ENCODE data around the gene OMP. TPM values are rescaled to one million over a fixed set of nuclear protein-coding genes. Genes with fewer than 3 reads are reported as not detected.
A peak's percentile ranks its signal among the peaks of the same experiment; 100 is the strongest.
"Not testable (repeated sequence)": the region's sequence is repeated elsewhere in the genome, so short reads cannot be mapped to it uniquely, and the experiment has no call there.

Gene OMP
- total RNA-seq, 1 experiment from 2014 or later = not detected

DNA sequence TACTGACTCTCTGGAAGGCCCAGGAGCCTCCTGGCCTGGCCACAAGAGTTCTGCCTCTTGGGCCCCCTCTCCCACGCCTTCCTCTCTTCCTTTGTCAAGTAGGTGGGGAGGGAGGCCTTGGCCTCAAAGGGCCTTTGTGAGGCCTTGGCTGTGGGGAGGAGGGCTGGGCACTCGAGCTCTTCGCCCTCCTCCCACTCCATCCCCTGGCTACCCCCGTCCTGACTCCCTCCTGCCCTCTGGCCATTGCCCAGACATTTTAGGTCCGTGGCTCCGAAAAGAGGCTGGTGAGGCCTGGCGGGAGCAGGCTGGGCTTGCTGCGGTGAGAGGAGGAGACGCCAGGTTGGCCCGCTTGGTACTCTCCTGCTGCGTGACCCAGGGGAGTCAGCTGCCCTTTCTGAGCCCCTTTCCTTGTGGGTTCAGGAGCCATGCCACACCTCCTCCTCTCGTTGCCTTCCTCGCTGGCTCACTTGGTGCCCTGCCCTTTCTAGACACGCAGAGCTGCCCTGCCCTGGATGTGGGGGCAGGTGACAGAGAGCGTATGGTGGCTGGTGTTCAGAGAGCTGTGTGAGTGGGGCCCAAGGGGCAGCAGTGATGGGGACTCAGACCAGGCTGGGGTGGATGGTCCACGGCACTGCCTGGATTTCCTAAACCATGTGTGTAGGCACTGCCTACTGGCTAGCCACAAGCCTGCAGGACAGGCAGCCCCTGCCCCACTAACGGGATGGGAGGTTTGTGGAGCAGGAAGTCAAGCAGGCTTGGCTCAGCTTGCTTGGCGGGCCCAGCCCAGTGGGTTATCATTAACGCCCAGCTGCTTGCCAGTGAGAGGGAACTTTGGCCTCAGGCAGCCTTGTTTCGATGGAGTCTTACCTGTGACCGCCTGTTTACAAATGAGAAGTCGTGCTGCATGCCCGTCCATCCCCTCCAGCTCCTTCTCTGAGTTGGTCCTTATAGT is 15.8 kb upstream of the OMP start:
- no peak for DNase-seq (ENCODE audit: low spot score)

DNA sequence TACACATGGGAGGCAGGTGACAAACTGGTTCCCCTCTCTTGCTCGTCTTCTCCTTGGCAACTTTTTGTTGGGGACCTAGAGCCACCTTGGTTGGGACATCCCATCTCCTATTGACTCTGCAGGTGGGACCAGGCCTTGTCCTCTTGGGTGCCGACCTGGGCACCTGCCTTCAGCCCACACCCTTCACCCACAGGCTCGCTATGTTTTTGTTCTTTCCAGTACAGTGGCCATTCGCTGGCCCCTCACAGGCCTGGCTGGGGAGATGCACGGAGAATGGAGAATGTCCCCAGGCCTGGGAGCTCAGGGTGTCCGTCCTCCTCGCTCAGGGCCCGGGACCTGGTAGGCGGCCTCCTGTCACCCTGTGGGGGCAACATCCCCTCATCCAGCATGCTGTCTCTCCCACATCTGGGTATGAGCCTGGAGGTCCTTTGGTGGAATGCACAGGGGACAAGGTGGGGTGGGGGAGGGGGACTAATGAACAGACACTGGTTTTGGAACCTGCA is 14.9 kb upstream of the OMP start:
- no peak for DNase-seq (ENCODE audit: low spot score)

- DNase-seq (ENCODE audit: low spot score) = no peak
Observed at GRCh38 chr11:77088236-77089003, 14.2 kb upstream of the OMP start.

- no peak for DNase-seq (ENCODE audit: low spot score)
Observed at GRCh38 chr11:77089004-77089545, 13.6 kb upstream of the OMP start.

- no peak for DNase-seq (ENCODE audit: low spot score)
Observed at GRCh38 chr11:77090046-77090372, 12.6 kb upstream of the OMP start.

DNA sequence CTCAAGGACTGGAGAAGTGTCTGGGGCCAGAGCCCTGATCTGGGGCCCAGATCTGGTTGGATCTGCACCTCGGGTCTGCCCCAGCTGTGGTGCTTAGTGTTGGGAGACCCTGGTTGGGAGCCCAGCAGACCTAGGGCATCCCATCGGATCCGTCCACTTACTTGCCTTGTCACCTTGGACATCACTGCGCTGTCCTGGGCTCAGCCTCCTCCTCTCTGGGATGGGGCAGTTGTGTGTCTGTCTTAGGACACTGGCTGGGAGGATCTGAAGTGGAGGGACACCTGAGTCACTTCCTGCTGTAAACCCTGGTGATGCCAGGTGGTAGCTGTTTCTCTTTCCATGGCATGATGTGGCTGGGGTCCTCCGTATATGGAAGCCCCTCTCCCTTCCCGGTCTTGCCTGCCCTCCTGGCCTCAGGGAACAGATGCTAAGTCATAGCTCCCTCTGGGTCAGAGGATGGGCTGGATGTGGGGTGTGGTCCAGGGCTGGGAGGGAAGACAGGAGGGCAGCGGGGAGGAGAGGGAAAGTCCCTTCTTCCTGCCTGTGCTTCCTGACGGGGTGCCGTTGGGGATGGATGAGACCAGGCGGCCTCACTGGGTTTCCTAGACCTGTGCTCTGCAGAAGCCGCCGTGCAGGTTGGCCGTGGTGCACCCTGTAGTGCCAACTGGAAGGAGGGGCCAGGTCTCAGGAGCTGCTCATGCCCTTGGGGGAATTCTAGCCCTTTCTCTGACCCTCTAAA is 12.1 kb upstream of the OMP start:
- DNase-seq (ENCODE audit: low spot score) = peak; percentile 56

DNA sequence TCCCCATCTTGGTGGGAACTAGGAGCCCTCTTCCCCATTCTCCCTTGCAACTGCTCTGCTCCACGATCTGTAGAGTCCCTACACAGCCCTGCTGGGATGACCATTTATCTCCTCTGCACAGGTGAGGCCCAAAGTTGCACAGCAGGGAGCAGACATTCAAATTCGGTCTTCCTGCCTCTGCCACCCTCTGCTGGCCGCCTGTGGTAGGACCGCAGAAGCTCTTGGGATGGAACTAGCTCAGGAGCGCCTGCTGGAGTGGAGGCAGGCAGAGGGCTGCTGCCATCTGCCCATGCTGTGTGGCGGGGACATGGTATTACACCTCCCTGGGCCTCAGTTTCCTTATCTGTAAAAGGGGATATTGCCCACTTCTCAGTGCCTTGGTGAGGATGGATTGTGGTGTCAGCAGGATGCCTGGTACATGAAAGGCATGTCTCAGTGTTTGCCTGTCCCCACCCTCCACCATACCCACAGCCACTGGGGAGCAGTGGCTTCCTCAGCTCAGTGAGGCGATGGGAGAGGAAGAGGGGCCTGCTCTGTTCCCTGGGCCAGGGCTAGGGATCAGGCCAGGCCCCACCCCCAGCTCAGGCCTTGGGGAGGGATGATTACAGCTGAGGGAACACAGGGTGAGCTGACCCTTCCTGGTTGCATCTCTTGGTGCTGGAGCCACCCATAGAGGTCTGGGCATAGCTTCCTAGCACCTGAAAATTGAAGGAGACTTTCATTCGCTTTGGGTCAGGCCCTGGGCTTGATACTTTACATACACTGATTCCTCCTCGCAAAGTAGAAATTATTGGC is 11.3 kb upstream of the OMP start:
- DNase-seq (ENCODE audit: low spot score) = peak; percentile 77

GRCh38 chr11:77092382-77092781 is 10.3 kb upstream of the OMP start:
- DNase-seq (ENCODE audit: low spot score) = no peak

GRCh38 chr11:77093056-77093891 is 9.4 kb upstream of the OMP start:
- DNase-seq (ENCODE audit: low spot score) = no peak

GRCh38 chr11:77093987-77094840 is 8.4 kb upstream of the OMP start:
- DNase-seq (ENCODE audit: low spot score) = no peak

DNA sequence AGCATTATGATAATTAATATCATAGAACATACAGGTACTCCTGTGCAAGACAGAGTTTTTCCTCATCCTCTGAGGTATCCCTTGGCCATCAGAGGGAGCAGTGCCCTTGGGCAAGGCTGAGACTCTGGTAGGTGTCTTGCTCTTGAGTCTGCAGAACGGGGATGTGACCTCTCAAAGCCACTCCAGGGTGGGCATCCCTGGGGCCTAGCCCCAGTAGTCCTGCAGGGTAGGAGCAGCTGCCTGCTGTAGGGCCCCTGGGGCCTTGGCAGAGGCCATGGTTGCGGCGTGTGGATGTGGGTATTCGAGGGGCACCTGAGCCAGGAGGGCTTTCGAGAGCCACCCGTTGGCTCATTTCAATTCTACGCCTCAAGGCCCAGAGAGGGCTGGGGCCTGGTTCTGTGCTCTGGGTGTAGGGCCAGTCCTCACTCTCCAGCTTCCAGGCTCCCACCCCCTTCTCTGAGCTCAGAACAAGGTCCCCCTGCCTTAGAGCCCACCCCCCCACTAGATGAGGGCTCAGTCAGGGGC is 7.7 kb upstream of the OMP start:
- DNase-seq (ENCODE audit: low spot score) = no peak

- no peak for DNase-seq (ENCODE audit: low spot score)
Observed at GRCh38 chr11:77095551-77096490, 6.8 kb upstream of the OMP start.

DNA sequence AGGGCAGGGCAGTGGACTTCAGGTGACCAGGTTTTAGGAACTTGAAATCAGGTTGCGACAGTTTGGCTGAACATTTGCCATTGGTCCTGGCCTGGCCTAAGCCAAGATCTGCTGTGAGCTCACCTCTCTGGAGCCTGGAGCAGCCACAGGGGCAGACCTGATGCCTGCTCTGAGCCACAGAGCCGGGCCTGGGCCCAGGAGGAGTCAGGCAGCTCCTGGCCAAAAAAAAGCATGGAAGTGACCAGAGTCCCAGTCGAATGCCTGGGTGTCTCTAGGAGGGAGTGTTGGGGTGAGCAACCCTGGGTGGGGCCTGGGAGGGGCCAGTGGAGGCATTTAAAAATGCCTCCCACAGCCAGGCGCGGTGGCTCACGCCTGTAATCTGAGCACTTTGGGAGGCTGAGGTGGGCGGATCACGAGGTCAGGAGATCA is 6.0 kb upstream of the OMP start:
- DNase-seq (ENCODE audit: low spot score) = no peak

DNA sequence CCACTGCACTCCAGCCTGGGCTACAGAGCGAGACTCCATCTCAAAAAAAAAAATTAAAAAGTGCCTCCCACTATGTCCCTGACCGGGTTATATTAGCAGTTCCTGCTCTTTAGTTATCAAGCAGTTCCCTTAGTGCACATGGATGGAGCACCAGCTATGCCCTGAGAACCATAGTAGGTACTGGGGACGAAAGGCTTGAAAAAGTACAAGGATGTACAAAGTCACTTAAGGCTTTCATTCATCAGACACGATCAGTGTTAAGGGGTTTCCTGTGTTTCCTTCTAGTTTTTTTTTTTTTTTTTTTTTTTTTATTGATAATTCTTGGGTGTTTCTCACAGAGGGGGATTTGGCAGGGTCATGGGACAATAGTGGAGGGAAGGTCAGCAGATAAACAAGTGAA is 5.5 kb upstream of the OMP start:
- DNase-seq (ENCODE audit: low spot score) = not testable (repeated sequence)

DNA sequence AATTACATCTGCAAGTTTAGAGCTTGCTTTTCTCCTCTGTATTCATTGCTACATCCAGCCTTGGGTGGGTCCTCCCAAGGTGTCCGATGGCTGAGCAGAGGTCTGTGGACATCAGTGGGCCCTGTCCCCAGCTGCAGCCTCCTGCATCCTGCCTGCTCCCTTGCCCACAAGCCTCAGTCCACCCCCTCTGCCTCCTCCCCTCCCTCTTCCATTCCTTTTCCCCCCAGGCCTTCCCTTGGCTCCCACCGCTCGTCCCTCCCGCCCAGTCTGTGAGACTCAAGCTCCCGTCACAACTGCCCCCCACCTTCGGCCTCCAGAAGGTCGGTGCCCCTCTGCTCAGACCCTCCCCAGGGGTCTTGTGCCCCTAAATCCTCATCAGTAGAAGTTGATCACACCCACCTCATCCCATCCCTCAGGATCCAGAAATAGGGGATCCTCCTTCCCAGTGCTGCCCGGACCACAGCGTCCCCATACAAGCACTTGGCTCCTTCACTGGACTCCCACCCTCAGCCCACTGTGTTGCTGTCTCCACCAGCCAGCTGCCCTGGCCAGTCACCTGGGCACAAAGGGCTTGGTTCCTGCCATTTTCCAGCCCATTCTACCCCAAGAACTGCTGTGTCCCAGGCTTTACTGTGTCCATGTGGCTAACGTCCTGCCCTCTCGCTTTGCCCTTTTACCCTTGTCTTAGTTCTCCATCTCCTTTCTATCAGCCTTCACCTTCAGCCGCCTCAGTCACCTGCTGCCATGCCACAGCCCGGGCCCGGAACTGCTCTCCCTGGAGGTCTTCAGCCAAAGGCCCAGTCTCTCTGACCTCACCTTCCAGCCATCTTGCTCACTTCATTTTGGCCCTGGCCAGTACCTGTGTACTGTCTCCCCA is 2.2 kb upstream of the OMP start:
- no peak for DNase-seq (ENCODE audit: low spot score)

DNA sequence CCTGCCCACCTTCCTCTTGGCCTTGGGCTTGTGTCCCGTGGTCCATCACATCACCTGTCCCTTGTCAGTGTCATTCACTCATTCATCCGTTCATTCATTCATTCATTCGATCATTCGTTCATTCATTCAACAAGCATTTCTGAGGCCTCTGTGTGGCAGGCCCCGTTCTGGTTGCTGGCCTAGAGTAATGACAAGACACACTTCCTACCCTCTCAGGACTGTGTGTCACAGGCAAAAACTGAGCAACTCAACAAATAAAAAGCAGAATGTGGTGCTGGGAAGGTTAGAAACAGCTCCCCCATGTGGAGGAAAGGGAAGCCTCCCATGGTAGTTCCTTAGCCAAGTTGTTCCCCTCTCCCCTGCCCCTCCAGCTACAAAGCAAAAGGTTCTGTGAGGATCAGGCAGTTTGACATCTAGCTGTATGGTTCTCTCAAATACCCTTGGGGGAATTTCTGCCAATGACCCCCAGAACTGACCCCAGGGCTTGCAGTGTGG is 1.6 kb upstream of the OMP start:
- peak; percentile 34 for DNase-seq (ENCODE audit: low spot score)
